ENCODE measurements around the gene ATP12A.

The ATP12A gene

DNA sequence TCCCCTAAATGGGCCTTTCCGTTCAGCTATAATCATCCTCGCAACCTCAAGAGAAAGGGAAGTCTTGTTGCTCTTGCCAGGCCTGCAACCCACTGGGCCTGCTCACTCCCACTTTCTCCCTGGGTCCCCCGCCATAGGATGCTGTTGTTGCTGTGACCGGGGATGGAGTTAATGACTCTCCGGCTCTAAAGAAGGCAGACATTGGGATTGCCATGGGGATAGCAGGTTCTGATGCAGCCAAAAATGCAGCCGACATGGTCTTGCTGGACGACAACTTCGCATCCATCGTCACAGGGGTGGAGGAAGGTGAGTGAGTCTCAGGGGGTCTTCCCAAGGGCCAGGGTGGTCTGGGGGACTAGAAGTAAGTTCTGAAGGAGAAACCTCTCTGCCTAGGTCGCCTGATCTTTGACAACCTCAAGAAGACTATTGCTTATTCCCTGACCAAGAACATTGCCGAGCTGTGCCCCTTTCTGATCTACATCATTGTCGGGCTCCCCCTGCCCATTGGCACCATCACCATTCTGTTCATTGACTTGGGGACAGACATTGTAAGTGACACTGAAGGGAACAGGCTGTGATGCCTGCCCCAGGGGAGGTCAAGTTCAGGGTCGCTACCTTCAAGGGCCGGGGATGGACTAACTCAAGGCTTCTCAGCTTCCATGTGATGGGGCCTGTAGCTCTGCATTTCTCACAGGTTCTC, 26.8 kb downstream of the ATP12A start:
- peaks cover 25% of the 10 kb centered on the region for H3K27me3 Mint-ChIP-seq (ENCODE audit: low read depth, poor library complexity)
- no peak overlapping the region for H3K27ac Mint-ChIP-seq
- H3K9me3 Mint-ChIP-seq: no peaks in the 10 kb centered on the region
- no peaks in the 10 kb centered on the region for H3K36me3 Mint-ChIP-seq (ENCODE audit: low read depth)
- no peaks in the 10 kb centered on the region for H3K4me1 Mint-ChIP-seq
- H3K4me3 Mint-ChIP-seq: no peak overlapping the region
- DNase-seq: no peak
- TF ChIP-seq, protein P1, sequence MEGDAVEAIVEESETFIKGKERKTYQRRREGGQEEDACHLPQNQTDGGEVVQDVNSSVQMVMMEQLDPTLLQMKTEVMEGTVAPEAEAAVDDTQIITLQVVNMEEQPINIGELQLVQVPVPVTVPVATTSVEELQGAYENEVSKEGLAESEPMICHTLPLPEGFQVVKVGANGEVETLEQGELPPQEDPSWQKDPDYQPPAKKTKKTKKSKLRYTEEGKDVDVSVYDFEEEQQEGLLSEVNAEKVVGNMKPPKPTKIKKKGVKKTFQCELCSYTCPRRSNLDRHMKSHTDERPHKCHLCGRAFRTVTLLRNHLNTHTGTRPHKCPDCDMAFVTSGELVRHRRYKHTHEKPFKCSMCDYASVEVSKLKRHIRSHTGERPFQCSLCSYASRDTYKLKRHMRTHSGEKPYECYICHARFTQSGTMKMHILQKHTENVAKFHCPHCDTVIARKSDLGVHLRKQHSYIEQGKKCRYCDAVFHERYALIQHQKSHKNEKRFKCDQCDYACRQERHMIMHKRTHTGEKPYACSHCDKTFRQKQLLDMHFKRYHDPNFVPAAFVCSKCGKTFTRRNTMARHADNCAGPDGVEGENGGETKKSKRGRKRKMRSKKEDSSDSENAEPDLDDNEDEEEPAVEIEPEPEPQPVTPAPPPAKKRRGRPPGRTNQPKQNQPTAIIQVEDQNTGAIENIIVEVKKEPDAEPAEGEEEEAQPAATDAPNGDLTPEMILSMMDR (IDR thresholded peaks at IDR 0.05): no peak

DNA sequence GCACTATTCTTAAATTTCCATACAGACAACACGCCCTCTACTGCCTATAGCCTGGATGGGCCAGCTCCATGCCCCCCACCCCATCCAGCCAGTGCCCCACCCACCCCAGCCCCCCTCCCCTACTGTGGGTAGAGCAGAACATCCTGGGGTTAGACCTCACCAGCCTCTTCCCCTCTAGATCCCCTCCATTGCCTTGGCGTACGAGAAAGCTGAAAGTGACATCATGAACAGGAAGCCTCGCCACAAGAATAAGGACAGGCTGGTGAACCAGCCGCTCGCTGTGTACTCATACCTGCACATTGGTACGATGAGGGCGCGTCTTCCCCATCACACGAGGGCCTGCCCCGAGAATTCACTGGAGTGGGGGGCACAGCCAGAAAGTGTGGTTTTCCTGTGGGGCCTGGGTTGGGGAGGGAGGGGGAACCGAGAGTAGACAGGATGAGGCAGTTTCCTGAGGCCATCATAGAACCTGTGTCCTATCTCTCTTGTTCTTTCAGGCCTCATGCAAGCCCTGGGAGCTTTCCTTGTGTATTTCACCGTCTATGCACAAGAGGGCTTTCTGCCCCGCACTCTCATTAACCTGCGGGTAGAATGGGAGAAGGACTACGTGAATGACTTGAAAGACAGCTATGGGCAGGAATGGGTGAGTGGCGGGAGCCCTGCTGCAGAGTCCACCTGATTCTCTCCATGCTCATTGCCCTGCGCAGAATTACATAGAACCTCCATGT, 29.1 kb downstream of the ATP12A start:
- Mint-ChIP-seq H3K4me1 (peaks cover 12% of the 10 kb centered on the region), H3K9me3 (no peaks in the 10 kb centered on the region), H3K27ac (no peak overlapping the region), H3K27me3 (ENCODE audit: low read depth, poor library complexity) (peaks cover 21% of the 10 kb centered on the region), H3K36me3 (ENCODE audit: low read depth) (no peaks in the 10 kb centered on the region), H3K4me3 (no peak overlapping the region)
- TF ChIP-seq, protein P1 (IDR thresholded peaks at IDR 0.05): no peak
- DNase-seq: no peak

DNA sequence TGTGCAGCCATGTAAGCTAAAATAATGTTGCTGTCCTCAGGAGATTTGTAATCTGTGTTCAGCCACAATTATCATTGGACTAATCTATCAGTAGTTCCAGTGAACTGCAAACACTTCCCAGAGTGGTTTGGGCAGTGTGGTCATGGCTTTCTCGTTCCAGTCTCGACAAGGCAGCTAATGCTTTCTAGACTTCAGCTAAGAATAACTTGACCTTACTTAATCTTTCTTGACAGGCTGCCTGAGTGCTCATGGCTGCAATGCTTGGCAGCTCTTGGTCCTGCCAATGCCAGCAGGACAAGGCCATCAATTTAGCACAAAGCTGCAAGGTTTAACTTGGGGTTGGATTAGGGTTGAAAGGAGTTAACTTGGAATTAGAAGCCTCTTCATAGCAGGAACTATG, 32.8 kb downstream of the ATP12A start:
- H3K36me3 Mint-ChIP-seq (ENCODE audit: low read depth): no peaks in the 10 kb centered on the region
- H3K4me3 Mint-ChIP-seq: no peak overlapping the region
- peaks cover 12% of the 10 kb centered on the region for H3K4me1 Mint-ChIP-seq
- DNase-seq: no peak
- H3K9me3 Mint-ChIP-seq: no peaks in the 10 kb centered on the region
- H3K27ac Mint-ChIP-seq: no peak overlapping the region
- TF ChIP-seq, protein P1 (IDR thresholded peaks at IDR 0.05): no peak
- H3K27me3 Mint-ChIP-seq (ENCODE audit: low read depth, poor library complexity): peaks cover 38% of the 10 kb centered on the region

DNA sequence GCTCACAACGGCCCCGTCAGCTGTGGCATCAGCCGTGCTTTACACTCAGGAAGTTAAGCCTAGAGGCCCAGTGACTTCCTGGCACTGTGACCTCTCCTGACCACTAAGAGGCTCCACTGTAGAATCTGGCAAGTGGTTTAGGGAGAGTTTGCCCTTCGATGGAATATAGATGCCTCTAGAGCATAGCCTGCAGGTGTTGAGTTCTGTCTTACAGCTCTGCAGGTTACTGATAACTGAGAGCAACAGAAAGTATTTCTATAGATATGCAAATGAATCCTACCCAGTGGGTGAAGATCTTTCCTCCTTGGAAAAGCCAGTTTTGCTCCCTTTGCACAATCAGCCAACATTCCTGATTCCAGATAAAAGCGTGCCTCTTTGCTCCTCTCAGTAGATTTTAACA, 35.8 kb downstream of the ATP12A start:
- H3K27ac Mint-ChIP-seq: no peak overlapping the region
- H3K4me3 Mint-ChIP-seq: no peak overlapping the region
- H3K27me3 Mint-ChIP-seq (ENCODE audit: low read depth, poor library complexity): peaks cover 34% of the 10 kb centered on the region
- no peaks in the 10 kb centered on the region for H3K9me3 Mint-ChIP-seq
- TF ChIP-seq, protein P1 (IDR thresholded peaks at IDR 0.05): no peak
- H3K36me3 Mint-ChIP-seq (ENCODE audit: low read depth): no peaks in the 10 kb centered on the region
- H3K4me1 Mint-ChIP-seq: peaks cover 12% of the 10 kb centered on the region
- no peak for DNase-seq

DNA sequence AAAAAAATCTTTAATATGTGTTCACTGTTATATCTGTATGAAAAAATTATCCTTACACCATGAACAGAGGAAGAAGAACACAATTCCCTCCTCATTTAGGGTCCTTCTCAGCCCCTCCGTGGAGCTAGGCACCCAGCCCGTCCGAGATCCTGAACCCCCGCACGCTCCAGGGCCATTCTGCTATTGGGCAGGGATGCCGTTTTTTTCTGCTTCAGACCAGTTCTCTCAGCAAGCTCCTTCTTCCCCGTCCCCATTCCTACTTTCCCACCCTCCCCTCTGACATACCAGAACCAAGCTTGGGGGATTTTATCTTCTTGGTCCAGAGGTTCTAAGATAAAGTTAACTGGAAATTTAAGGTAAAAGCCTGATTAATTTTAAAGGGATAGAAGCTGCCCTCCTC, 36.2 kb downstream of the ATP12A start:
- H3K27ac Mint-ChIP-seq: no peak overlapping the region
- H3K27me3 Mint-ChIP-seq (ENCODE audit: low read depth, poor library complexity): peaks cover 30% of the 10 kb centered on the region
- no peak for DNase-seq
- peaks cover 12% of the 10 kb centered on the region for H3K4me1 Mint-ChIP-seq
- TF ChIP-seq, protein P1 (IDR thresholded peaks at IDR 0.05): no peak
- H3K9me3 Mint-ChIP-seq: no peaks in the 10 kb centered on the region
- H3K4me3 Mint-ChIP-seq: no peak overlapping the region
- no peaks in the 10 kb centered on the region for H3K36me3 Mint-ChIP-seq (ENCODE audit: low read depth)
